Measurements from ENCODE around the gene ESCO1.
"Not testable (repeated sequence)": the region's sequence is repeated elsewhere in the genome, so short reads cannot be mapped to it uniquely, and the experiment has no call there.

ESCO1 gene

GRCh38 chr18:21629089-21629832 lies 28.8 kb upstream of the ESCO1 start:
- TF ChIP-seq, protein P1, sequence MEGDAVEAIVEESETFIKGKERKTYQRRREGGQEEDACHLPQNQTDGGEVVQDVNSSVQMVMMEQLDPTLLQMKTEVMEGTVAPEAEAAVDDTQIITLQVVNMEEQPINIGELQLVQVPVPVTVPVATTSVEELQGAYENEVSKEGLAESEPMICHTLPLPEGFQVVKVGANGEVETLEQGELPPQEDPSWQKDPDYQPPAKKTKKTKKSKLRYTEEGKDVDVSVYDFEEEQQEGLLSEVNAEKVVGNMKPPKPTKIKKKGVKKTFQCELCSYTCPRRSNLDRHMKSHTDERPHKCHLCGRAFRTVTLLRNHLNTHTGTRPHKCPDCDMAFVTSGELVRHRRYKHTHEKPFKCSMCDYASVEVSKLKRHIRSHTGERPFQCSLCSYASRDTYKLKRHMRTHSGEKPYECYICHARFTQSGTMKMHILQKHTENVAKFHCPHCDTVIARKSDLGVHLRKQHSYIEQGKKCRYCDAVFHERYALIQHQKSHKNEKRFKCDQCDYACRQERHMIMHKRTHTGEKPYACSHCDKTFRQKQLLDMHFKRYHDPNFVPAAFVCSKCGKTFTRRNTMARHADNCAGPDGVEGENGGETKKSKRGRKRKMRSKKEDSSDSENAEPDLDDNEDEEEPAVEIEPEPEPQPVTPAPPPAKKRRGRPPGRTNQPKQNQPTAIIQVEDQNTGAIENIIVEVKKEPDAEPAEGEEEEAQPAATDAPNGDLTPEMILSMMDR (IDR thresholded peaks at IDR 0.05; ENCODE audit: low read depth, low read length), result no peak
- no peak for DNase-seq (ENCODE audit: extremely low read depth, low read depth)

- not testable (repeated sequence) for DNase-seq (ENCODE audit: extremely low read depth, low read depth)
These were observed 21.1 kb upstream of the ESCO1 start for GRCh38 chr18:21621640-21622039.

DNA sequence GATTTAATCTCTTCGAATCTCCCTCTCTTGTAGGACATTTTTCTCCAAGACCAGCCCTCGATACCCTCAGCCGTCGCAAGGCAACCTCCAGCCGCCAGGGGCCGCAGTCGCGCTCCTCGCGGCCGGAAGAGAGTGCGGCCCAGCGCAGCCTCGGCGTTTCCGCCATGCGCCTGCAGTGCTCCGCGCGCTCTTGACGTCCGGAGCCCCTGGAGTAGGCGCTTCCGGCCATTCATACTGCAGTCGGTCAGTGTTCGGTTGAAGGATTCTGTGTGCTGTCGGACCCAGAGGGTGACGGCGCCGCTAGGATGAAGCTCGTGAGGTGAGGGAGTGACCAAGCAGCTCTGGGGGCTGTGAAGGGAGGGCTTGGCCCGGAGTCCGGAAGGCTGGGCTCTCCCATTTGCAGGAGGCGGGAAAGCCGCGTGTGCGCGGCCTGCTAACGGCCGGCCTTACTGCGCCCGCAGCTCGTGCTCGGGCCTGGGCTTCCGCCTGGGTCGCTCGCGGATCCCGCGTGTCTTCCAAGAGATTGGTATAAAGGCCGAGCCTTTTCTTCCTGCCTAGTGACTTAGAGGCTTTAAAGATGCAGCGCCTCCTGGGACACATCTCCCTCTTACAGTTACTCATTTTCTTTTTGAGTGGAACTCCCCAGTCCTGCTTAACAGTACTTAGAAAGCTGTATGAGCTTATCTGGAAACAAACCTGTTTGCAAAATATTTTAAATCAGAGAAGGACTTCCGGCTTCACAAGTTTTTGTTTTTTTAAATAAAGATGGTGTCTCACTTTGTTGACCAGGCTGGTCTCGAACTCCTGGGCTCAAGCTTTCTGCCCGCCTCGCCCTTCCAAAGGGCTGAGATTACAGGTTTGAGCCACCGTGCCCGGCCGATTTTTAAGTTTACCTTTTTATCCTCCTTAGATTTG lies 11.9 kb upstream of the ESCO1 start, which contains the start of gene SNRPD1:
Gene SNRPD1, plus strand, starts transcription at position 190 of the 915 bp plus-strand sequence. Its CDS starts 116 bp downstream, at position 306.
- TF ChIP-seq, protein P1 (IDR thresholded peaks at IDR 0.05; ENCODE audit: low read depth, low read length), result peak; percentile 95
- peak; percentile 64 for DNase-seq (ENCODE audit: extremely low read depth, low read depth)

GRCh38 chr18:21611401-21612124 lies 11.1 kb upstream of the ESCO1 start:
- not testable (repeated sequence) for DNase-seq (ENCODE audit: extremely low read depth, low read depth)

- no peak for DNase-seq (ENCODE audit: extremely low read depth, low read depth)
- TF ChIP-seq, protein P1 (IDR thresholded peaks at IDR 0.05; ENCODE audit: low read depth, low read length), result no peak
These were observed 4.7 kb upstream of the ESCO1 start for GRCh38 chr18:21605213-21605612.

- TF ChIP-seq, protein P1 (IDR thresholded peaks at IDR 0.05; ENCODE audit: low read depth, low read length), result no peak
- no peak for DNase-seq (ENCODE audit: extremely low read depth, low read depth)
These were observed 4.2 kb upstream of the ESCO1 start for GRCh38 chr18:21604671-21605070.

GRCh38 chr18:21602299-21602587 lies 1.7 kb upstream of the ESCO1 start:
- TF ChIP-seq, protein P1 (IDR thresholded peaks at IDR 0.05; ENCODE audit: low read depth, low read length), result no peak
- DNase-seq (ENCODE audit: extremely low read depth, low read depth), result no peak
